SK-N-SH treated with all-trans-retinoic acid at 6 μM for 48 hours (cell line): Measurements from ENCODE around the gene IYD.

ENCODE experiments used
- ARNTL ChIP-seq: fragments of 450-650 bp; formaldehyde crosslinking; IDR thresholded peaks from 2 replicates; pipeline ENCODE4 v1.5.0; 2020; ENCODE audit warnings: low read depth, mild to moderate bottlenecking, moderate library complexity, borderline replicate concordance
- CREB5 ChIP-seq: fragments of 250-450 bp; sonication (Bioruptor Pico); IDR thresholded peaks from 2 replicates; pipeline ENCODE4 v1.5.1; 2020; ENCODE audit warnings: low read depth, mild to moderate bottlenecking, moderate library complexity
- GLIS3 ChIP-seq: fragments of 250-450 bp; sonication (Bioruptor Pico); IDR thresholded peaks from 2 replicates; pipeline ENCODE4 v1.5.0; 2020; ENCODE audit warnings: mild to moderate bottlenecking, moderate library complexity
- PPARA ChIP-seq: fragments of 250-450 bp; sonication (Bioruptor Pico); IDR thresholded peaks from 2 replicates; pipeline ENCODE4 v1.5.0; 2020; ENCODE audit warnings: mild to moderate bottlenecking, borderline replicate concordance
- RARB ChIP-seq: fragments of 250-450 bp; sonication (Bioruptor Pico); IDR thresholded peaks from 2 replicates; pipeline ENCODE4 v1.8.0; 2021; ENCODE audit warnings: mild to moderate bottlenecking, moderate library complexity
- SNAI2 ChIP-seq: fragments of 250-450 bp; sonication (Bioruptor Pico); IDR thresholded peaks from 2 replicates; pipeline ENCODE4 v1.5.0; 2020; ENCODE audit warnings: mild to moderate bottlenecking, moderate library complexity
- TCF4 ChIP-seq: fragments of 250-450 bp; sonication (Bioruptor Pico); IDR thresholded peaks from 2 replicates; pipeline ENCODE4 v1.8.0; 2021; ENCODE audit warnings: mild to moderate bottlenecking, moderate library complexity, borderline replicate concordance
- TOX ChIP-seq: fragments of 250-450 bp; sonication (Bioruptor Pico); IDR thresholded peaks from 2 replicates; pipeline ENCODE4 v1.8.0; 2021; ENCODE audit warnings: mild to moderate bottlenecking, moderate library complexity, borderline replicate concordance
- ZC3H10 ChIP-seq: fragments of 250-450 bp; sonication (Bioruptor Pico); IDR thresholded peaks from 2 replicates; pipeline ENCODE4 v1.5.1; 2021; ENCODE audit warnings: mild to moderate bottlenecking, moderate library complexity
- ZFP3 ChIP-seq: fragments of 250-450 bp; sonication (Bioruptor Pico); IDR thresholded peaks from 2 replicates; pipeline ENCODE4 v1.5.0; 2020; ENCODE audit warnings: mild to moderate bottlenecking, moderate library complexity
- ZNF8 ChIP-seq: fragments of 450-650 bp; formaldehyde crosslinking; IDR thresholded peaks from 2 replicates; pipeline ENCODE4 v1.5.0; 2020; ENCODE audit warnings: mild to moderate bottlenecking, moderate library complexity

GRCh38 chr6:150409576-150410066, 40.8 kb downstream of the IYD start:
- no peak for TF ChIP-seq ZC3H10 (CRISPR knock-in tag)
- TF ChIP-seq ARNTL: no peak
- no peak for TF ChIP-seq TCF4
- TF ChIP-seq ZNF8: no peak
- no peak for TF ChIP-seq ZFP3
- TF ChIP-seq CREB5: no peak
- no peak for TF ChIP-seq PPARA (CRISPR knock-in tag)
- TF ChIP-seq RARB: no peak
- no peak for TF ChIP-seq SNAI2
- no peak for TF ChIP-seq TOX
- no peak for TF ChIP-seq GLIS3 (CRISPR knock-in tag)
